Bone marrow (tissue), 2 donors: ENCODE results near the gene DBX2.
"Not testable (repeated sequence)": the region's sequence is repeated elsewhere in the genome, so short reads cannot be mapped to it uniquely, and the experiment has no call there.

Experiments used
- DNase-seq, 2 donors: peaks; one replicate each; lab custom pipeline; 2025; lab: John Stamatoyannopoulos, UW

The DBX2 gene

DNA sequence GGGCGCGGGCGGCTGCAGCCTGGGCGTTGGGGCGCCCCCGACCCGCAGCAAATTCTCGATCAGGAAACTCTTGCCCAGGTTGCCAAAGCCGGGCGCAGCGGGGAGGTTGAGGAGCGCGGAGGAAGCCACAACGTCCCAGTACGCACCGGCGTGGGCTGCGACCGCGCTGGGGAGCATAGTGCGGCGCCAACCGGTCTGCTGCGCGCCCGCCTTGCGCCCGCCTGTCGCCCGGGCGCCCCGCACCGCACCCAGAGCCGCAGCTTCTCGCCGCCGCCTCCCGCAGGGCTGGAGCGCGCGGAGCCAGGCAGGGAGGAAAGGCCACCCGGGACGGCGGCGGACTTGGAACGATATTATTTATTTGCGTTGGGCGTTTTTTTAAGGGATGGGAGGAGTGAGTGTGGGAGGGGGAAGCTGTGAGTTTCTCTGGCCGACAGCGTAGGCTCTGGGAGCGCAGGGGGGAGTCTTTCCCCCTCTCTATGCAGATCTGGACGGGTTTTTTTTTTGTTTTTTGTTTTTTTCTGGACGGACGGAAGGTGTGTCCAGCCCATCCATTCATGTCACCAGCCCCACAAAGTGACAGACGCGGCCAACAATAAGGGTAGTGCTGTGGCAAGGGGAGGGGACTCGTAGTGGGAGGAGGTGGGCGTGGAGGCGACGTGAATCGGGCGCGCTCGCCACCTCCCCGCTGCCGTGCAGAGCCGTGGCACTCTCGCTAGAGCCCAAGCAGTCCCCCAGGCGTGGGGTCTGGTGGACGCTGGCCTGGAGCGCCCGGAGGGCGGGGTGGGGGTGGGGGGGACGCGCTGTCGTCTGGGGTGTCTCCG lies at the start of gene DBX2:
DBX2 (minus strand) TSS at position 349 of the 821 bp plus-strand sequence; CDS start at position 177, 172 bp downstream.
- no peak for DNase-seq

DNA sequence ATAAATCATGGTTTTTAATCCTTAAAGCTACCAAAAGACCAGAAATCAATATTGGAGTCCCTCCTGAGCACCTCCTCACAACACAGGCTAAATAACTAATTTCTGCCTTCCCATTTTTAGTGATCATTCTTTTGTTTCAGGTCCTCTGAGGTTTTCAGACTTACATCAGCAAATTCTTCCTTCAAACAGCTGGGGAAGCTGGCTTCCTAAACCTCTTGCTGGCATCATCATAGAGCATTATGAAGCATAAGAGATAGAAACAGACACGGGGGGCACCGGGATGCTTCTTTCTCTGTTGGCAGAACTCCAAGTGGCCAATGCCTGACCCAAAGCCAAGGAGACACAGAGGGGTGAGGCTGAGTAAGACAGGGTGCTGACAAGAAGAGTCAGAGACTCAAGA lies 47.9 kb upstream of the DBX2 start:
- DNase-seq: no peak

DNA sequence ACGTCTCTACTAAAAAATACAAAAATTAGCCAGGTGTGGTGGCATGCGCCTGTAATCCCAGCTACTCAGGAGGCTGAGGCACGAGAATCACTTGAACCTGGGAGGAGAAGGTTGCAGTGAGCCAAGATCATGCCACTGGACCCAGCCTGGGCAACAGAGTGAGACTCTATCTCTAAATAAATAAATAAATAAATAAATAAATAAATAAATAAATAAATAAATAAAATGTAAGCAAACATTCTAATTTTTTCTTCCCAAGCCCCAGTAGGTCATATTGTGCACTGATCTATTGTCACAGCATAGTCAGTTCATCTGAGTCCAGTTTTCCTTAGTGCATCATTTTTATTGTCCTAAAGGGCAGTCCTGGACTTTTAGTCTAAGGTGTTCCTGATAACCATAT lies 44.5 kb upstream of the DBX2 start:
- not testable (repeated sequence) for DNase-seq

DNA sequence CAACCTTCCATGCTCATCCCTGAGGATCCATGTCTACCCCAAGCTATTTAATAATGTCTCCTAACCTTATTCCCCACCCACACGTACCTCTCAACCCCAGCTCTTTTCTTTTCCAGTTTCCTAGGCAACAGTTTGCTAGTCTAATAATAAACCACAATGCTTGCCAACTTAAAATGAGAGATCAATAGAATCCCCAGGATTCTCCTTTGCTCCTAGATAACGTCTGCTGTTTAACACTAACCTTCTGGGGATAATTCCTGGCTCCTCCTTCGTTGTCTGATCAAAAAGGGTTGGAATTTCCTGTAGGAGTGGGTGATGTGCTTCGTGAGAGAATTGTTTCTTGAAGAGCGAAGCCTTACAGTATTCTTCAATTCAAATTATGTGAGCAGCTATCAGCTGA lies 42.2 kb upstream of the DBX2 start:
- DNase-seq: no peak

DNA sequence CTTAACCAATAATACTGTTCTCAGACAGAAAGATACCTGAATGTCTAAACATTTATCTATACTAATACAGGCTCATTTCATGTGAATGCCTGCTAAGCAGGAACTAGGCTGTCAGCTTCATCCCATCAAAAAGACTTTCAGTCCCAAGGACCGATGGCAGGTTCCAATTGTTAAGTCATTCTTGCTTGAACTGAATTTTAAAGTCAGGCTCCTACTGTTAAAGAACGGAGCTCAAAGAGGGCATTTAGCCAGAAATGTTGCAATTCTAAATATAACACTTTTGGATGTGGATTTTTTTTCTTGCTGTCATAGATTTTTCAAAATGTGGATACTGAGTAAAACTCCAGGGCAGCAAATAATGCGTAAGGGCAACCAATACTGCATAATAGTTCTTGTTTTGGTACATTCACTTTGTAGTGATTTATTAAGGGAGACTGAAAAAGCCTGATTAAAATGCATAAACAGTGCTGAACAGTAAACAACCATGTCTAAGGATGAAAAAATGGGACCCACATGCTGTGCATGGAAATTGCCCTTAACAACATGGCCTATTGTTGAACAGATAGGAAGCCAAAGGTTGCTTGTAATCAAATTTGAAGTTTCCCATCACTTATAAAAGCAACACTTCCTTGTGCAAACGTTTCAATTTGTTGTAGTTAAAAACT lies 38.6 kb upstream of the DBX2 start:
- DNase-seq: no peak

DNA sequence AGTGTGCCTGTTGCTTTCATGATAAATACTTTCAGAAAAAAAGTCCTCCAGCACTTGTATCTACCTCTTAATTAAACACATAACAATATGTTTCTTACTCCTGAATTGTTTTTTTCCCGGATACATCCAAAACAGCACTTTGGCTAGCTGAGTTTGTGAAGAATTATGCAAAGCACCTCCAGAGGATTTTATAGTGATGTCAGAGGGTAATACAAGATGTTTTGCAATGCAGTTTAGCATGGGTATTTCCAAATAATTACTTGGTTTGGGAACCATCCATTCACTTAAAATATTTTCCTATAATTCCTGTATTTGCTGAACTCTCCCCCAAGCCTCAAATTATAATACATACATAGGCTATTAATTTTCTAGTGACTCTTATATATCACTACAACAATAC lies 37.7 kb upstream of the DBX2 start:
- no peak for DNase-seq

DNA sequence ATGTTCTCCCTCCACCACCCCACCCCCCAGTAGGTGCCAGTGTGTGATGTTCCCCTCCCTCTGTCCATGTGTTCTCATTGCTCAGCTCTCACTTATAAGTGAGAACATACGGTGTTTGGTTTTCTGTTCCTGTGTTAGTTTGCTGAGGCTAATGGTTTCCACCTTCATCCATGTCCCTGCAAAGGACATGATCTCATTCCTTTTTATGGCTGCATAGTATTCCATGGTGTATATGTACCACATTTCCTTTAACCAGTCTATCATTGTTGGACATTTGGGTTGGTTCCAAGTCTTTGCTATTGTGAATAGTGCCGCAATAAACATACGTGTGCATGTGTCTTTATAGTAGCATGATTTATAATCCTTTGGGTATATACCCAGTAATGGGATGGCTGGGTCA lies 33.3 kb upstream of the DBX2 start:
- DNase-seq: not testable (repeated sequence)

DNA sequence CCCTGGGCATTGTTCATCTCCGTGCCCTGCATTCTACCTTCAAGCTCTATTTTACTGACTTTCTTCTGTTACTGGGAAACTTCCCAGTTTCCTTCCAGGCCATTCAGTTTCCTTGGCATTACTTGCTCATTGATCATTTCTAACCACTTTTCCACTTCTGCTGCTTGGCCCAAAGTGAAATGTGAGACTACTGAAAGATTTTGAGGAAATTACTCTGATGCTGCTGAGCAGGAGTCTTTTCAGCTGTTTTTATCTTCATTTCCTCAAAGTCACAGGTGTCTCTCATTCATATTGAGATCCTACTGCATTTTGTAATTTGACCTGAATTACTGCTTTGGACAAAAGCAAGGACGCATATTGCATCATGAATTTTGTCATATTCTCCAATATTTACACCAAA lies 26.4 kb upstream of the DBX2 start:
- DNase-seq: no peak

DNA sequence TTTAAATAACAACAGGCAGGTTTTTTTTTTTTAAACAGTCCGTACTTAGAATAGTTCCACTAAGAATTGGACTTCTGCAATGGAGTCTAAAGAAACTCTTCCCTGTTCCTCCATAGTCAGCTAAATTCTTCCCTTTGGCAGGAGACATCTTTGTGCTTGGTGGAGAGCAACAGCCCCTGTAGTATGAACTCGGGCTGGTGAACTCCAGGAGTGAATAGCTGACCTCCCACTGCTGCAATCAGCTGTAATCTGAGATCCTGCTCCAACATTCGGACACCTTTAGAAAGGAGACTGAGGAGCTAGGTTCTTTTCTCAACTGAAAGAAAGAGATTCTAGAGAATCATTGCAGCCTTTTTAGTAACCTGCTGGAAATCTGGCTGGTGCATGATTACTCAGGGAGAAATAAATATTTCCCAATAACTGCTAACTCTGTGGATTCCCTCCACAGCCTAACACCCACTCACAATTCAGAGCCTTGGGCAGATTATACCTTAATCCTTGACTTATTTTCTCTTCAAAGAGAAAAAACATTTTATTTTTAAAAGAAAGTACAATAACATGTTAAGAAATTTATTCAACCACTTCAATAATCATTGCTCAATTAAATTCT lies 25.6 kb upstream of the DBX2 start:
- no peak for DNase-seq

DNA sequence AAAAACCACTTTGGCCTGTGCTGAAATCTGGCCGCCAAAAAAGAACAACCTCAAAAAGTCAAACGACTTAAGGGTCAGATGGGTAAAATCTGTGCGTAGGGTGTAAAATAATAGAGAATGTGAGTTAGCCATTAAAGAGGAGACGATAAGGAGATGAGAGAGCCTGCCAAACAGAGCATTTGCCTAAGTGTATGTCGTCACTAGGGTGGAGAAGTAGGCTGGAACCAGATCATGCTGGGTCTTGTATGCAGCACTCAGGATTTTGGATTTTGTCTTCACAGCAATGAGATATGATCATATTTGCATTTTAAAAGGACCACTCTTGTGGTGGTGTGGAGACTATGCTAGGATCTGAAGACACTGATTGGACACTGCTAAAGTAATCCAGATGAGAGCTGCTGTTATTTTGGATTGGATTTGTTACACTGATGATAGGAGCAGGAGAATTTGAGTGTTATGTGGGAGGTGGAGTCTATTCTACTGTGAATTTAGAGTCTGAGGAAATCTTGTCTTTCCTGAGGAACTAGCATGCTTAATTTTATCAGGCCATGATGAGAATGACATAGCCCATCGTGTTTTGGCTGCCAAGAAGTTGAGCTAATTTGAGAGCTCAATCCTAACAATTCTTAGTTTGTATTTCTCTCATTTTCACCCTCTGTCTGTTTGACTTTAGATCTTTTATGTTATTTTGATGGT lies 24.8 kb upstream of the DBX2 start:
- DNase-seq: no peak

DNA sequence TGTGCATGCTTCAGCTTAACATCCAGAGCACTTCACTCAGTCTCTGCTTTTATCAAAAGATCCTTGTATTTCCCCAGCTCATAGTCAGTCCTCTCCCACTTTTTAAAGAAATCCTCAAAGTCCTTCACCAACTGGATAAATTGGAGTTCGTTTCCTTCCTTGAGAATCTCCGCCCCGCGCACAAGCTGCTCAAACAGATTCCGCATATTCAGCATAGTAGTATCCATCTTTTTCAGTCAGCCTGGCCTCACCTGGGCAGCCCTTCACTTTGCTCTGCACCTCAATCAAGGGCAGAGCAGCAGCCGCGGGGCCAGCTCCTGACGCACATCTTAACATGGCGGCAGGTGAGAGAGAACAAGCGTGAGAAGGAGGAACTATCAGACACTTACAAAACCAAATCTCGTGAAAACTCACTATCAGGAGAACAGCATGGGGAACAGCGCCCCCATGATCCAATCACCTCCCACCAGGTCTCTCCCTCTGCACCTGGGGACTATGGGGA lies 14.3 kb upstream of the DBX2 start:
- no peak for DNase-seq

DNA sequence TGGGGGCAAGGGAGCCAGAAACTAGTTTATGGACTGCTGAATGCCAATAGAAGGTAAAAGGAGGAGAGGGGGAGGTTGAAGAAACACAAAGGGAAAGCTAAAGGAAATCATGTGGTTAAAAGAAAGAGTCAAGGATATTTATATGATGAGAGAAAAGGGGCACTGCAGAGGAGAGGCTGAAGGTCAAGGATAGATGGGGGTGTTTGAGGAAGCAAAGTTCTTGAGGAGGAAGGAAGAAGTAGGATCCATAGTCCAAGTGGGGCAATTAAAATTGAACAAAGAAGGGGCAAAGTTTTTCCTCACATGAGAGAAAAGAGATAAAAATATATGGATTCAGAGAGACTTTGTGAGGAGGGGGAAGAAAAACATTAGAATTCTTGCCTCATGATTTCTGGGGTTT lies 10.1 kb upstream of the DBX2 start:
- no peak for DNase-seq

DNA sequence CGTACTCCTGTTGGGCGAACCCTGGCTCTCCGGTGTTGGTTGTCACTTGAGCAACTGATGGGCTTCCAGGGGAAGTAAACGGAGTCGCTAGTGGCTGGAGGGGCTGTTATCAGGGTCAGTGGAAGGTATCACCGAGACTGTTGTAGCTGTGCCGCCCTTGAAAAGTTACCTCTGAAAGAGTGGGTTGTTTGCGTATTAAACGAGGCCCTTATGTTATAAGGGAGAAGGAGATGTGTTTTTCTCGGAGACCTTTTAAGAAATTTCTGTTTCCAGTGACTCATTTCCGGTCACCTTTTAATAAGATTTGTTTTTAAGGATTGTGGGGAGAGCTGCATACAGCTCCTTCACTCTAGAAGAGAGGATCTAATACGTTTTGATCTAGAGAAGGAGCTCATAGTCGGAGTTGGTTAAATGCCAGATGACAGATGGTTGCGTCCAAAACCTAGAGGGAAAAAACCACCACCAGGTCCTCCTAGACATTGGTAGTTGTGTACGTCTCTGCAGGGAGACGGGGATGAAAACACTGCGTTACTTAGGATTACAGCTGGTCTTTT lies 750 bp upstream of the DBX2 start:
- no peak for DNase-seq

DNA sequence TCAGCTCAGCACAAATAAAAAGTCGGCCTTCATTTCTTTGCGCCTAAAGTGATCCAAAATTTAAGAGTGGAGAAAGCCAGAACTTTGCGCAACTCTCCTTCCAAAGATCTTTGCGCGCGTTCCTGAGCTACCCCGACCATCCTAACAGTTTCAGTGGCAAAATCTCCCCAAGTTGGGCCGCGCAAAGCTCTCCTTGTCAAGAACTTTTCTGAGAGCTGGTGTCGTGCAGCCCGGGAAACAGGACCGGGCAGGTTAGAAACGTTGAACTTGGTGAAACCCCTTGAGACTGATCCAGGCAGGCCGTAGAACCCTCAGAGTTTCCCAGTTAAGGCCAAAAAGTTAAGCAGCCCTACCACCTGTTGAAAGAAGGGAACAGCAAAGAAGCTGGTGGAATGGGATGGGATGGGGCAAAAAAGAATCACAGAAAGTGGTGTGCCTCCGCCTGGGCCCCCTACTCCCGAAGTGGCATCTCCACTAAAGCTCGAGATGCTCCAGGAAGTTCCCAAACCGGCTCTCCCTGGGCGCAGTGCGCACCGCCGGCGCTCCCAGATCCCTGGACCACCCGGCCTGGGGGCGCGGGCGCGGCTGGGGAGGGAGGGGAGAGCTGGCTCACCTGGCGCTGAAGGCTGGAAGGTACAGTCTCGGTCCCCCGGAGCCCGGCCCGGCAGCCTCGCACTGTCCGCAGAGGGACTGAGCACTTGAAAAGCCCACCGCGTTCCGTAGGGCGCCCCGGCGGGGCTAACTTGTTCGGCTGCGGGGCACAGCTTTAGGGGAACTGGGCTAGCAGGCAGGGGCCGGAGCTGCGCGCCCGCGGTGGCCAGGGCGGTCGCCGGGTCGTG lies 768 bp downstream of the DBX2 start:
- DNase-seq: no peak

DNA sequence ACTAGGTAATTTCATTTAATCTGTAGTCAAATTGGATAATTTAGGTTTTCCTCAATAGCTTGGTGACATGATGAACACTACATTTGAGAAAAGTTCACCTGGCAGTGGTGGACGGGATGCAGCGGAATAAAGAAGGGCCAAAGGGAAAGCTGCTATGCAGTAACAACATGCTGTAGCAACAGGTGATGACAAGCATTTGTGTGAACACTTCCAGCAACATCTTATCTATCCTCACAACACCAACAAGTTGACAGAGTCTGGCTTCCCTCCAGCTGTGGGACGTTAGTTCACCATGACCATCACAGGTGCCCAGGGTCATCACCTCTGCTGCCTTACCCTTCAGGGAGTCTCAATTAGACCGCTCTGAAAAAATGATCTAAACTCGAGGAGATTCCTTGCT lies 8.3 kb downstream of the DBX2 start:
- no peak for DNase-seq

DNA sequence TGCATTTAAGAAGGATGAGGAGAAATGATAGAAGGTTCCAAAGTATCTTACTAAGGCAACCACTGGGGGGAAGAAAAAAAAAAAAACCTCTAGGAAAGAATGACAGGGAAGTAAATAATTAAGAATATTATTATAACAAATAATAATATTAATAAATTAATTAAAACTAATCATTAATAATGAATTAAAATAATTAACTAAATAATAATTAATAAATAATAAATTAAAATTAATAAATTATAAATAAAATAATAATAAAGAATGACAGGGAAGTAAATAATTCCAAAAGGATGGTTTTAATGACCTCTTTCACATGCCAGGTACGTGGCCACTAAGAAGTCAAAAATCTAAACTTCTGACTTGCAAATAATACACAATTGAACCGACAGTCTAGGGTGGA lies 9.9 kb downstream of the DBX2 start:
- DNase-seq: no peak

DNA sequence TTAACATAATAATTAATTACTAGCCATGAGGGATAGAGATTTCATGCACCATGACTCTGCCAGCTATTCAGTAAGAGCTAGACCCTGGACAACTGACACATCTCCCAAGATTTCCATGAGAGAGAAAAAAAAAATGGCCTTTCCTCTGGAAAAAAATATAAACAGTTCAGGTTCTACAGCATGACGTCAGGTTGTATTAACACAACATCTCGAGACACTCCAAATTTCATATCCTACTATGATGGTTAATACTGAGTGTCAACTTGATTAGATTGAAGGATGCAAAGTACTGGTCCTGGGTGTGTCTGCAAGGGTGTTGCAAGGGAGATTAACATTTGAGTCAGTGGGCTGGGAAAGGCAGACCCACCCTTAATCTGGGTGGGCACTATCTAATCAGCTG lies 11.1 kb downstream of the DBX2 start:
- no peak for DNase-seq

DNA sequence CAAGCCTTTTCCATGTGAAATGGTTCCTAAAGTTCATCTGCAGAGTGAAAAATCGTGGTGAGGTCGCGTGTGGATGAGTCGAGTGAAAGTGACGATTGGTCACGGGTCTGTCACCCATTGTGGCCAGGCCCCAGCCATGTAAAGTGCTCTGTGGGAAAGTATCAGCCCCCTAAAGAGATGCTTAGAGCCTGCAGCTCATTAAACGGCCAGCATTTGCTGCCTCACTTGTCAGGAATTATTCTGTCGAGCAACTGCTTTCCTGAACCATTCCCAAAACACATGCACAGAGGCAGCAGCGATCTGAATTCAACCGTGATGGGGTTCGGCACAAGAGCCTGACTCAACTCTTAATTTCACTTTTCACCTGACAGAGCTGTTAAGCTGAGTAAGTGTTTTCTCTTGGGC lies 16.0 kb downstream of the DBX2 start:
- DNase-seq: no peak

DNA sequence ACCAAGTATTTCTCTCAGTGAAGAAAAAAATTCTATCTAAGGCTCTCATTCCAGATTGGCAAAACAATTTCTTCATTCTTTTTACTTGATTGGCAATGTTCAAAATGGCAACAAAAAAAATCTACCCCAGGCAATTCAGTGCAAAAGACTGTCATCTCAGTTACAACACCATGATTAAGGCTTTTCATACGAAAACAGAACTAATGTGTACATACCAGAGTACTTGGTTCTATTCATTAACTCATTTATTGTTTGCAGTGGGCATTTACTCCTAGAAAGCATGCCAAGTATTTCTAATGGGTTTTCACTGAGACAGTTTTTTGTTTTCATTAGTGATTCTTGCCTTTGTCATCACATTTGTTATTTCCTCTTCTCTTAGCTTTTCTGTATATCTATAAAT lies 33.0 kb downstream of the DBX2 start:
- DNase-seq: no peak

DNA sequence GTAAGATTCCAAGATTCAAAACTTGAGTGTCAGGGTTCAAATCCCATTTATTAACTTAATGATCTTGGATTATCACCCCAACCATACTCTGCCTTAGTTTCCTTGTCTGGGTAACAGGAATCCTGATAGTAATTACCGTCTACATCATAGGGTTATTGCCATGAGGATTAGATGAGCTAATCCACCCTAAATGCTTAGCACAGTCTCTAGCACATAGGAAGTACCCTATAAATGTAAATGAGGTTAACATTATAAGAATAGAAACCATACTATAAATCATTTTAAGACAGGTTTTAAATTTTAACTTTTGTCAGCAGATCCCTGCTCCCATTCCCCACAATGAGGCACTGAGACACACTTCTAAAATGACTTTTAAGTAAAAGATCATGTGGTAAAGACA lies 36.5 kb downstream of the DBX2 start:
- no peak for DNase-seq

DNA sequence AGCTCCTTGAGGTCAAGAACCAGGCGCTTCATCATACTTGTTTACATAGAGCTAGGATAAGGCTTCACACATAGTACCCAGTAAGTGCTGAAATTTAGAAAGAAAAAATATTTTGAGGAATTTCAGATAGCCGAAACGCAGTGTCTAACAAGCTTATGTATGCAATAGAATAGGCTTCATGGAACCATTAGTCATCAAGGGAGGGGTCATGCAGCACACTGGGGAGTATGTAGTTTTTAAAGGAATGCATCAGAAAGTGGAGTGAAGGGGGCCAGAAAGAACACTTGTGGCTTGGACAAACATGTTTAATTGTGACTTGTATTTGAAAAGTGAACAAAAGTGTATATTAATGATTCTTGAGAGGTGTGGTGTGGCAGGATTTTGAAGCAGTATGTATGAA lies 38.1 kb downstream of the DBX2 start:
- no peak for DNase-seq
